Measurements from ENCODE around the gene RAMP1. TPM values are rescaled to one million over a fixed set of nuclear protein-coding genes. Genes with fewer than 3 reads are reported as not detected.

Gene RAMP1
- total and polyA plus RNA-seq, 4 donors, result 36.6 to 131 (median 120) TPM

DNA sequence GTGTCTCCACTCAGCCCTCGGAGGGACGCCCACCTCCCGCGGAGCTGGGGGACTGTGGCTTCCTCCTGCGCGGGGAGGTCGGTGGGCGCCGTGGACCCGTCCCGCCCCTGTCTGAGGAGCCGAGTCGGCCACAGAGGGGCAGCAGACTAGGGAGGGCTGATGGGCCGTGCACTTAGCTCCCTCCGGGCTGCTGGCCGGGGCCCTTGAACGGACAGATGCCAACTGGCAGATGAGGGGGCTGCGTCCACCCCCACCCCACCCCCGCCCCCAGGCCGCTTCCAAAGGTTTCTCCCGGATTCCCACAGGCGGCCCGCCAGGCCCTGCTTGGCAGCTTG, 96.9 kb downstream of the RAMP1 start:
- Histone ChIP-seq H3K4me3 (ENCODE audit: low read depth, low read length) (no peak overlapping the region), H3K9me3 (ENCODE audit: control insufficient read depth, insufficient read depth, low read length) (no peaks in the 10 kb centered on the region), H3K27ac (ENCODE audit: low read depth, low read length) (no peak overlapping the region), H3K4me1 (ENCODE audit: control insufficient read depth, insufficient read depth, low read length) (peaks cover 12% of the 10 kb centered on the region), H3K36me3 (ENCODE audit: control insufficient read depth, insufficient read depth, low read length) (no peaks in the 10 kb centered on the region), H3K27me3 (ENCODE audit: control insufficient read depth, insufficient read depth, low read length) (peaks cover 19% of the 10 kb centered on the region)
- WGBS (ENCODE audit: insufficient coverage), result 2% methylated on average over 18 of the region's 23 CpGs
- no peak for DNase-seq (ENCODE audit: low read depth in 4 of 6, low spot score in 6 of 6)

DNA sequence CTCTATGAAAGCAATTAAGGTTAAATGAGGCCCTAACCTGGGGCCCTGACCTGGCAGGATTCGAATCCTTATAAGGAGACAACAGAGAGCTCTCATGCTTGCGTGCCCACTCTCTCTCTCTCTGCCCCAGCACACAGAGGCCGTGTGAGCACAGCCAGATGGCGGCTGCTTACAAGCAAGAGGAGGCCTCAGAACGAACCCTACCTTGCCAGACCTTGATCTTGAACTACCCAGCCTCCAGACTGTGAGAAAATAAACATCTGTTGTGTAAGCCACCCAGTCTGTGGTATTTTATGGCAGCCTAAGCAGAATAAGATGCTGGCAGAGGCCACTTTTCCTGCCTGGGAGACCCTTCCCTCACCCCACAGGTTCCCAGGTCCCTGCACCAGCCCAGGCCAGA, 102.2 kb downstream of the RAMP1 start:
- WGBS (ENCODE audit: insufficient coverage), result 83% methylated on average over 4 of the region's 5 CpGs
- Histone ChIP-seq H3K4me1 (ENCODE audit: control insufficient read depth, insufficient read depth, low read length) (peaks cover 7% of the 10 kb centered on the region), H3K4me3 (ENCODE audit: low read depth, low read length) (no peak overlapping the region), H3K9me3 (ENCODE audit: control insufficient read depth, insufficient read depth, low read length) (no peaks in the 10 kb centered on the region), H3K27me3 (ENCODE audit: control insufficient read depth, insufficient read depth, low read length) (no peaks in the 10 kb centered on the region), H3K27ac (ENCODE audit: low read depth, low read length) (no peak overlapping the region), H3K36me3 (ENCODE audit: control insufficient read depth, insufficient read depth, low read length) (no peaks in the 10 kb centered on the region)
- no peak for DNase-seq (ENCODE audit: low read depth in 4 of 6, low spot score in 6 of 6)

Small RNAs within 50 kb of the gene (small RNA-seq; reads per million reads assigned to genes)
- gene RF00157 (ENCODE audit: low replicate concordance), result not detected

Other genes with a start within 250 kb of the RAMP1 start
- 10 to 100 TPM; 36.5 to 55.2 TPM for gene LRRFIP1, start 232.0 kb upstream of the RAMP1 start, total RNA-seq
- gene LRRFIP1, start 232.0 kb upstream of the RAMP1 start, polyA plus RNA-seq (ENCODE audit: insufficient read length in 2 of 2), result 10 to 100 TPM; 55.3 to 56.1 TPM
- gene RBM44, start 60.8 kb upstream of the RAMP1 start, total RNA-seq, result 1 to 10 TPM; 1.1 to 1.5 TPM
- under 1 TPM; 0.59 to 0.65 TPM for gene RBM44, start 60.8 kb upstream of the RAMP1 start, polyA plus RNA-seq (ENCODE audit: insufficient read length in 2 of 2)
- 10 to 100 TPM; 52.5 to 56.0 TPM for gene UBE2F, start 107.4 kb downstream of the RAMP1 start, total RNA-seq
- gene UBE2F, start 107.4 kb downstream of the RAMP1 start, polyA plus RNA-seq (ENCODE audit: insufficient read length in 2 of 2), result 10 to 100 TPM; 71.6 to 80.2 TPM
- gene SCLY, start 201.4 kb downstream of the RAMP1 start, total RNA-seq, result 10 to 100 TPM; 13.9 to 16.8 TPM
- gene SCLY, start 201.4 kb downstream of the RAMP1 start, polyA plus RNA-seq (ENCODE audit: insufficient read length in 2 of 2), result 10 to 100 TPM; 21.8 to 27.0 TPM
- 1 to 10 TPM in 1 of 2 donors, under 1 TPM in 1; 0.50 to 4.3 TPM for gene ESPNL, start 240.7 kb downstream of the RAMP1 start, total RNA-seq
- gene ESPNL, start 240.7 kb downstream of the RAMP1 start, polyA plus RNA-seq (ENCODE audit: insufficient read length in 2 of 2), result under 1 TPM; 0.43 to 0.90 TPM

Measured in spinal cord (tissue), 10 donors.